ENCODE measurements around the gene RPL21.
"Not testable (repeated sequence)": the region's sequence is repeated elsewhere in the genome, so short reads cannot be mapped to it uniquely, and the experiment has no call there.

The RPL21 gene

DNA sequence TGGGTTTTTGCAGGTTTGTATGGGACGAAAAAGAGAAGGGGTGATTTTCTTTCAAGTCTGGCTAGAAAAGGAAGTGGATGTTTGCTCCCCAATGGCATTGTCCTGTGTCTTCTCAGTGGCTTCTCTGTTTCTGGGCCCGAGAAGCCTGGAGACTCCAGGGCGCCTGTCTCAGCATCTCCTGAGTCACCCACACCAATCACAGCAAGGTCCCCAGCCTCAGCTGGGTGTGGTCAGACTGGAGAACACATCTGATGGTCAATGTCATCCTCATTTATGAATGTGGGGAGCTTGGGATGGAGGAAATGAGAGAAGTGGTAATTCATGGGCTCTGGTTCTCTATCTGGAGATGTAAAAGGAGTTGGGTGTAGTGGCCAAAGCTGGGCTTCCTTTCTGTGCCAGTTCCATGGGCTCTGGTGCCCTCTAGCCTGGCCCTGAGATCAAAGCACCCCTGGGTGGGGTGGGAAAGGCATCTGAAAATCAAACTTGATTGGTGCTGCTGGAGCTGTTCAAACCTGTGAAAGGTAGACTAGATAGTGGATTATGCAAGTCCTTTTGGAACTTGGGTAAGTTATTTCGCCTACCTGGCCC is 32.6 kb downstream of the RPL21 start:
- in situ Hi-C loops (cut with MboI; ENCODE audit: low sequenced_read_pairs): no loop called here

GRCh38 chr13:27288392-27288791 is 37.0 kb downstream of the RPL21 start:
- in situ Hi-C loops (cut with MboI; ENCODE audit: low sequenced_read_pairs): no loop called here

DNA sequence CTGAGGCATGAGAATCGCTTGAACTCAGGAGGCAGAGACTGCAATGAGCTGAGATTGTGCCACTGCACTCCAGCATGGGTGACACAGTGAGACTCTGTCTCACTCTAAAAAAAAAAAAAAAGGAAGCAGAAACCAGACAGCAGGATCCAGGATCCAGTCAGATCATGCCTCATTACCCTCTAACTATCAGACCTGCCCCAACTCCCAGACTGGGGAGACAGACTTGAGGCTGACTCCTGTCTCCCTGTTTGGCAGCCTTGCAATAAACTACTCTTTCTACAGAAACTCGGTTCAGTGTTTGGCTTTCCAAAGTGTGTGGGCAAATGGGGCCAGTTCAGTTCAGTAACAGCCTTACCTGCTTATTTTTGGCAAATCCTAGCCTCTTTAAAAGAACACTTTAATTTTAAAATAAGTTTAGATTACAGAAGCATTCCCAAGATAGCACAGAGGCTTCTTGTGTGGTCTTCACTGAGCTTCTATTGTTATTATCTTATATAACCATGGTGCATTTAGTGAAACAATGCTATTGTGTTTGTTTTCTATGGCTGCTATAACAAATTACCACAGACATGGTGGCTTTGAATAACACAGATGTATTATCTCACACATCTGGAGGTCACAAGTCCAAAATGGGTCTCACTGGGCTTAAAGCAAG is 37.8 kb downstream of the RPL21 start:
- in situ Hi-C loops (cut with MboI; ENCODE audit: low sequenced_read_pairs): no loop called here

DNA sequence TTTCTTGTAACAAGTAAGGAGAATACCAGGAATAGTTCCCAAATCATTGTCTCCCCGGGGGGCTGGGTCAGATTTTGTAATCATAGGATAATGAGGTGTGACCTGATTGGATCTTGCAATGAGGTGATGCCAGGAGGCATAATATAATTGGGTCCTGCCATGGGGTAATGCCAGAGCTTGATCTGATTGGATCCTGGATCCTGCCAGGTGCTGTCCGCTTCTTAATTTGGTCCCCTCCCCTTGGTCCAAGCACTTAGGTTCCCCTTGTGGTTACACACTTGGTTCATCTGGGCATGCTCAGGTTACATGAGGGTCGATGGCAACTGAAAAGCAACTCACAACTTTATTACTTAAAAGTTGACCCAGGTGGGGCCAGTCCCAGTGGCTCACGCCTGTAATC is 39.4 kb downstream of the RPL21 start:
- in situ Hi-C loops (cut with MboI; ENCODE audit: low sequenced_read_pairs): no loop called here

DNA sequence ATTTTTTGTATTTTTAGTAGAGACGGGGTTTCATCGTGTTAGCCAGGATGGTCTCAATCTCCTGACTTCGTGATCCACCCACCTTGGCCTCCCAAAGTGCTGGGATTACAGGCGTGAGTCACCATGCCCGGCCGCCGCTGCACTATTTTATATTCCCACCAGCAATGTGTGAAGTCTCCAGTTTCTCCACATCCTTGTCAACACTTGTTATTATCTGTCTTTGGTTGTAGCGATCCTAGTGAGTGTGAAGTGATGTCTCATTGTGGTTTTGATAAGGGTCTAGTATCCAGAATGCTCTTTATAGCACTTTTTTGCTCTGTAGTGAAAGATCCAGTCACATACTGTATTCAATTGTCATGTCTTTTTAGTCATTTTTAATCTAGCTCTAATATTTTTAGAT is 40.6 kb downstream of the RPL21 start:
- in situ Hi-C loops (cut with MboI; ENCODE audit: low sequenced_read_pairs): not testable (repeated sequence)

- in situ Hi-C loops (cut with MboI; ENCODE audit: low sequenced_read_pairs): no loop called here
These were observed 41.8 kb downstream of the RPL21 start for GRCh38 chr13:27293076-27293691.

DNA sequence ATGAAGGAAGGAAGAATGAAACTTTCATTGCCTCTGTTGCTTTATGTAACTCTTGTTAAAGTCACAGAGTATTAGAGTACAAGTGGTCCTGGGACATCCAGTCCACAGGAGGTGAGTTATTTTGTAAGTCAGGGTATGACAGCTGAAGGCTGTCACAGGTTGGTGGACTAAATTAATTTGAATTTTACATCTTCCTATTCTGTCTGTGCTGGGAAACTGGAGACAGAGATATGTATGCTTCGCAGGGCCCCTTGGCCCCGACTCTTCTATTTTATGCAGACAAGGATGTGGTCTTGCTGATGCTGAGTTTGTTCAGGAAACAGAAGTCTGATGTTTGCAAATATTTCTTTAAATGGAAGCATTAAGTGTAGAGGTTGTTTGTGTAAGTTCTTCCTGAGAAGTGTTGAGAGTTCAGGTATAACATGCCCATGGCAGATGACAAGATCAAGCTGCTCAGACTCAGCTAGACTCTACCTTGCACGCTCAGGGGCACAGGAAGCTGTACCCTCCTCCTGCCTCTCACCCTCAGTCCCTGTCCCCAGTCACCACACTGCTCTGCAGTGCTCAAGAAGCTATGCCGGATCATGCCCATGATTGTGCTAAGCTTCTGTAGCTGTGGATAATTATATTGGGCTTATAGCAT is 42.6 kb downstream of the RPL21 start:
- in situ Hi-C loops (cut with MboI; ENCODE audit: low sequenced_read_pairs): no loop called here

GRCh38 chr13:27295096-27295495 is 43.7 kb downstream of the RPL21 start:
- in situ Hi-C loops (cut with MboI; ENCODE audit: low sequenced_read_pairs): no loop called here

DNA sequence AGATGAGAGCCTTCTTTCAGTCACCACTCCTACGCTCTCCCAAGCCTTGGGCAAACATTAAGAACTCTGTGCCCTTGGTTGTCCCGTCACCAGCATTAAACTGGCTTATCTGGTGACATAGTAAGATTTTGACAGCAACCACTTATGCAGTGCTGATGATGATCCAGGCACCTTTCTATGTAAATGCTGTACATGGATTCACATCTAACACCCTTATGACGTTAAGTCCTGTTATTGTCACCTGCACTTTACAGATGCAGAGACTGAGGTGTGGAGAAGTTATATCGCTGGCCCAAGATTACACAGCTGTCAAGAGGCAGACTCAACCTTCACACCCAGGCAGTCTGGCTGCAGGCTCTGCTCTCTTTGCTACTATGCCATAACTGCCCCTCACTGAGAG is 44.3 kb downstream of the RPL21 start:
- in situ Hi-C loops (cut with MboI; ENCODE audit: low sequenced_read_pairs): no loop called here

GRCh38 chr13:27296496-27296895 is 45.1 kb downstream of the RPL21 start:
- in situ Hi-C loops (cut with MboI; ENCODE audit: low sequenced_read_pairs): no loop called here

DNA sequence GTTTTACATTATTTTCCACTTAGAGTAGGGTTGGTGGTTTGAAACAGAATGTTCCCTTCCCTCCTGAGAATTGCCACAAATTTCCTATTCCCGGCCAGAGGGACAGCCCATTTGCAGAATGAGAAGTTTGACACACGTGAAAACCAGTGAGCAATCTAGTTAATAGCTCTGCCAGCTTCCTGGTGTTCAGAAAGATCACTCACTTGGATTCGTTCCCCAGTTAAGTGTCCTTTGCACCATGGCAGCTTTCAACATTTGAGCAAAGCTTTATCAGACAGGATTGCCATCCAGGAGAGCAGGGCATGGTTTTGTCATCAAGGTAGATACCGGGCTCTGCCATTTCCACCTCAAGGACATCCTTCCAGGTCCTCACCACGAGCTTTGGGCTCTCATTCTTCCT is 47.5 kb downstream of the RPL21 start:
- in situ Hi-C loops (cut with MboI; ENCODE audit: low sequenced_read_pairs): no loop called here

- in situ Hi-C loops (cut with MboI; ENCODE audit: low sequenced_read_pairs): not testable (repeated sequence)
These were observed 49.0 kb downstream of the RPL21 start for GRCh38 chr13:27300406-27300805.

GRCh38 chr13:27300941-27301586 is 49.7 kb downstream of the RPL21 start:
- in situ Hi-C loops (cut with MboI; ENCODE audit: low sequenced_read_pairs): no loop called here

DNA sequence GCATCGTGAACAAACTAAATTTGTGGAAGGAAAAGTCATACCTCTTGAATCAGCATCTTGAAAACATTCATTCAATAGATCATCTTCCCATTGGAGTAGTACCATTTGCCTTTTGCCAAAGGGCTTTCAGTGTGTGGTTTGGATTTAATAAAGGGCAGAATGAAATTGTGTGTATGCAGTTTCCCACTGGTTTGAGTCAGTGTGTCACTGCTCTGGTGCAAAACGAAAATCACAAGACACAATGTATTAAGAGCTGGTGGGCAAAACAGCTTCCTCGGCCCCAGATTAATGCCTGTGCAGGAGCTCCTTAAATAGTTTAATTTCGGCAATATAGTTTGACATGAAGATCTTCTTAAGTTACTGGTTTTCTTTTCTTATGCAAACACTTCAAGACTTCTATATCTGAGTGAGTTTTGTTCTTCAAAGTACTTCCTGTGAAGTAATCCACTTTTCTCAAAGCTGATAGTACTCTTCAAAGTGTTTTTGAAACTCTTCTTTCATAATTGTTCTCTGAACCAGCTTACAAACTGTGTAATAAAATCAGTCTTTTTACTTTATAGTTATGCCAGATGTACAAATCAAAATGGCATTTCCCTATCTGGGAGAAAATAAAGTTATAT is 51.4 kb downstream of the RPL21 start:
- in situ Hi-C loops (cut with MboI; ENCODE audit: low sequenced_read_pairs): no loop called here

GRCh38 chr13:27304099-27304498 is 52.7 kb downstream of the RPL21 start:
- in situ Hi-C loops (cut with MboI; ENCODE audit: low sequenced_read_pairs): no loop called here

DNA sequence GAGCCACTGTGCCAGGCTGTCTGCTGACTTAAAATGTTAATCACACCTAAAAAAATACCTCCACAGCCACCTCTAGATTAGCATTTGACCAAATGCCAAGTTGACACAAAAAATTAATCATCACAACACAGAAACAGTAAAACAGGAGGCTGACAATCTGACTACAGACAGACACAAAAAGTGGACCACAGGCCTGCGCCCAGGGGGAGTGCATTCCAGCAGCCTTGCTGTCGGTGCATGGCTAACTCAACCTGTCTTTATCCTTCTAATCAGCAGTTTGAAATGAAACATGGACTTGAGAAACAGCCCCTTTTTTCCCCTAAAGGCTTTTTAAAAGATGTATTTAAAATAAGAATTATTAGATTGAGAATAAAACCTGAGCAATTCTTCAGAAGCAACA is 53.3 kb downstream of the RPL21 start:
- in situ Hi-C loops (cut with MboI; ENCODE audit: low sequenced_read_pairs): no loop called here
